ENCODE results near the gene DDA1.
A peak's percentile ranks its signal among the peaks of the same experiment; 100 is the strongest.

Gene DDA1

DNA sequence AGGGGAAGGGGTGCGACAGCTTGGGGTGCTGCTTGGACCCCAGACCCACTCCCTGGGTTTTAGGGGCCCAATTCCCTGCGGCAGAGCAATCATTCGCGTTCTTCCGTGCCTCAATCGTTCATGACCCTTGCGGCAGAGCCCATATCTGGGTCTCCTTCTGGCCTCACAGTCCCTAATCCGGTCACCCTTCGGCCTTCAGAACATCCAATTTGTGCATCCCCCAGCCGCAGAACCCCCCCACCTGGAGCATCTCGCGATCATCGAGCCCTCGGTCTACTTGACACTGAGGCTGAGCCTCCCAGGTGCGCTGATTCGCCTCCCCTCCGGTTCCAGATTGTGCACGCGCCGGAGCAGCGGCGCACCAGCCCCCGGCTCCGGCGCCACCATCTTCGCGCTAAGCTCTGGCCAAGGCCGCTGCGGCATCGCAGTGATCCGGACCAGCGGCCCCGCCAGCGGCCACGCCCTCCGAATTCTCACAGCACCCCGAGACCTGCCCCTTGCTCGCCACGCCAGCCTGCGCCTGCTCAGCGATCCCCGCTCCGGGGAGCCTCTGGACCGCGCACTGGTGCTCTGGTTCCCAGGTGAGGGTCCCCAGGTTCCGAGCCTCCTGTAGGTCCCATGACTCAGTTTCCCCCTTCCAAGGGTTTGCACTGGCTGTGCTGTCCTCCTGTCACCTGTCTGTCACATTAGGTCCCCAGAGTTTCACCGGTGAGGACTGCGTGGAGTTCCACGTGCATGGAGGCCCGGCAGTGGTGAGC, 28.5 kb downstream of the DDA1 start (continued):
- TF ChIP-seq ZBTB7A (tag by site-specific recombination; IDR thresholded peaks at IDR 0.05; ENCODE audit: low read depth): peak; percentile 61; the same call in 1 of the 2 replicates
- peak; percentile 27; the same call in 1 of the 2 replicates for TF ChIP-seq ZFP69B (tag by site-specific recombination; IDR thresholded peaks at IDR 0.05)
- peak; percentile 47; the same call in 1 of the 2 replicates for TF ChIP-seq REPIN1 (tag by site-specific recombination; IDR thresholded peaks at IDR 0.05; ENCODE audit: low read depth)
- TF ChIP-seq ZNF223 (tag by site-specific recombination; IDR thresholded peaks at IDR 0.05): no peak
- no peak for TF ChIP-seq ZFP41 (tag by site-specific recombination; IDR thresholded peaks at IDR 0.05; ENCODE audit: borderline replicate concordance)
- TF ChIP-seq, protein P1, sequence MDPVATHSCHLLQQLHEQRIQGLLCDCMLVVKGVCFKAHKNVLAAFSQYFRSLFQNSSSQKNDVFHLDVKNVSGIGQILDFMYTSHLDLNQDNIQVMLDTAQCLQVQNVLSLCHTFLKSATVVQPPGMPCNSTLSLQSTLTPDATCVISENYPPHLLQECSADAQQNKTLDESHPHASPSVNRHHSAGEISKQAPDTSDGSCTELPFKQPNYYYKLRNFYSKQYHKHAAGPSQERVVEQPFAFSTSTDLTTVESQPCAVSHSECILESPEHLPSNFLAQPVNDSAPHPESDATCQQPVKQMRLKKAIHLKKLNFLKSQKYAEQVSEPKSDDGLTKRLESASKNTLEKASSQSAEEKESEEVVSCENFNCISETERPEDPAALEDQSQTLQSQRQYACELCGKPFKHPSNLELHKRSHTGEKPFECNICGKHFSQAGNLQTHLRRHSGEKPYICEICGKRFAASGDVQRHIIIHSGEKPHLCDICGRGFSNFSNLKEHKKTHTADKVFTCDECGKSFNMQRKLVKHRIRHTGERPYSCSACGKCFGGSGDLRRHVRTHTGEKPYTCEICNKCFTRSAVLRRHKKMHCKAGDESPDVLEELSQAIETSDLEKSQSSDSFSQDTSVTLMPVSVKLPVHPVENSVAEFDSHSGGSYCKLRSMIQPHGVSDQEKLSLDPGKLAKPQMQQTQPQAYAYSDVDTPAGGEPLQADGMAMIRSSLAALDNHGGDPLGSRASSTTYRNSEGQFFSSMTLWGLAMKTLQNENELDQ (tag by site-specific recombination; IDR thresholded peaks at IDR 0.05; ENCODE audit: low read depth): no peak
- TF ChIP-seq, protein P2, sequence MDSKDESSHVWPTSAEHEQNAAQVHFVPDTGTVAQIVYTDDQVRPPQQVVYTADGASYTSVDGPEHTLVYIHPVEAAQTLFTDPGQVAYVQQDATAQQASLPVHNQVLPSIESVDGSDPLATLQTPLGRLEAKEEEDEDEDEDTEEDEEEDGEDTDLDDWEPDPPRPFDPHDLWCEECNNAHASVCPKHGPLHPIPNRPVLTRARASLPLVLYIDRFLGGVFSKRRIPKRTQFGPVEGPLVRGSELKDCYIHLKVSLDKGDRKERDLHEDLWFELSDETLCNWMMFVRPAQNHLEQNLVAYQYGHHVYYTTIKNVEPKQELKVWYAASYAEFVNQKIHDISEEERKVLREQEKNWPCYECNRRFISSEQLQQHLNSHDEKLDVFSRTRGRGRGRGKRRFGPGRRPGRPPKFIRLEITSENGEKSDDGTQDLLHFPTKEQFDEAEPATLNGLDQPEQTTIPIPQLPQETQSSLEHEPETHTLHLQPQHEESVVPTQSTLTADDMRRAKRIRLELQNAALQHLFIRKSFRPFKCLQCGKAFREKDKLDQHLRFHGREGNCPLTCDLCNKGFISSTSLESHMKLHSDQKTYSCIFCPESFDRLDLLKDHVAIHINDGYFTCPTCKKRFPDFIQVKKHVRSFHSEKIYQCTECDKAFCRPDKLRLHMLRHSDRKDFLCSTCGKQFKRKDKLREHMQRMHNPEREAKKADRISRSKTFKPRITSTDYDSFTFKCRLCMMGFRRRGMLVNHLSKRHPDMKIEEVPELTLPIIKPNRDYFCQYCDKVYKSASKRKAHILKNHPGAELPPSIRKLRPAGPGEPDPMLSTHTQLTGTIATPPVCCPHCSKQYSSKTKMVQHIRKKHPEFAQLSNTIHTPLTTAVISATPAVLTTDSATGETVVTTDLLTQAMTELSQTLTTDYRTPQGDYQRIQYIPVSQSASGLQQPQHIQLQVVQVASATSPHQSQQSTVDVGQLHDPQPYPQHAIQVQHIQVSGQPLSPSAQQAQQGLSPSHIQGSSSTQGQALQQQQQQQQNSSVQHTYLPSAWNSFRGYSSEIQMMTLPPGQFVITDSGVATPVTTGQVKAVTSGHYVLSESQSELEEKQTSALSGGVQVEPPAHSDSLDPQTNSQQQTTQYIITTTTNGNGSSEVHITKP (tag by site-specific recombination; IDR thresholded peaks at IDR 0.05): peak; percentile 72
- TF ChIP-seq ZNF394 (tag by site-specific recombination; IDR thresholded peaks at IDR 0.05; ENCODE audit: borderline replicate concordance): peak; percentile 46; the same call in 1 of the 2 replicates
- TF ChIP-seq ZNF670 (tag by site-specific recombination; IDR thresholded peaks at IDR 0.05; ENCODE audit: low read depth): no peak
- peak; percentile 96 for TF ChIP-seq KLF1 (tag by site-specific recombination; IDR thresholded peaks at IDR 0.05)
- TF ChIP-seq, protein P3, sequence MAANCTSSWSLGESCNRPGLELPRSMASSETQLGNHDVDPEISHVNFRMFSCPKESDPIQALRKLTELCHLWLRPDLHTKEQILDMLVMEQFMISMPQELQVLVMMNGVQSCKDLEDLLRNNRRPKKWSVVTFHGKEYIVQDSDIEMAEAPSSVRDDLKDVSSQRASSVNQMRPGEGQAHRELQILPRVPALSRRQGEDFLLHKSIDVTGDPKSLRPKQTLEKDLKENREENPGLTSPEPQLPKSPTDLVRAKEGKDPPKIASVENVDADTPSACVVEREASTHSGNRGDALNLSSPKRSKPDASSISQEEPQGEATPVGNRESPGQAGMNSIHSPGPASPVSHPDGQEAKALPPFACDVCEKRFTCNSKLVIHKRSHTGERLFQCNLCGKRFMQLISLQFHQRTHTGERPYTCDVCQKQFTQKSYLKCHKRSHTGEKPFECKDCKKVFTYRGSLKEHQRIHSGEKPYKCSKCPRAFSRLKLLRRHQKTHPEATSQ (tag by site-specific recombination; IDR thresholded peaks at IDR 0.05): 0 out of 2 replicates have a peak, but pooled peaks have one; percentile 12
- TF ChIP-seq ZBTB8A (tag by site-specific recombination; IDR thresholded peaks at IDR 0.05): peak; percentile 29; the same call in 1 of the 2 replicates
- TF ChIP-seq, protein P4, sequence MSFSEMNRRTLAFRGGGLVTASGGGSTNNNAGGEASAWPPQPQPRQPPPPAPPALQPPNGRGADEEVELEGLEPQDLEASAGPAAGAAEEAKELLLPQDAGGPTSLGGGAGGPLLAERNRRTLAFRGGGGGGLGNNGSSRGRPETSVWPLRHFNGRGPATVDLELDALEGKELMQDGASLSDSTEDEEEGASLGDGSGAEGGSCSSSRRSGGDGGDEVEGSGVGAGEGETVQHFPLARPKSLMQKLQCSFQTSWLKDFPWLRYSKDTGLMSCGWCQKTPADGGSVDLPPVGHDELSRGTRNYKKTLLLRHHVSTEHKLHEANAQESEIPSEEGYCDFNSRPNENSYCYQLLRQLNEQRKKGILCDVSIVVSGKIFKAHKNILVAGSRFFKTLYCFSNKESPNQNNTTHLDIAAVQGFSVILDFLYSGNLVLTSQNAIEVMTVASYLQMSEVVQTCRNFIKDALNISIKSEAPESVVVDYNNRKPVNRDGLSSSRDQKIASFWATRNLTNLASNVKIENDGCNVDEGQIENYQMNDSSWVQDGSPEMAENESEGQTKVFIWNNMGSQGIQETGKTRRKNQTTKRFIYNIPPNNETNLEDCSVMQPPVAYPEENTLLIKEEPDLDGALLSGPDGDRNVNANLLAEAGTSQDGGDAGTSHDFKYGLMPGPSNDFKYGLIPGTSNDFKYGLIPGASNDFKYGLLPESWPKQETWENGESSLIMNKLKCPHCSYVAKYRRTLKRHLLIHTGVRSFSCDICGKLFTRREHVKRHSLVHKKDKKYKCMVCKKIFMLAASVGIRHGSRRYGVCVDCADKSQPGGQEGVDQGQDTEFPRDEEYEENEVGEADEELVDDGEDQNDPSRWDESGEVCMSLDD (tag by site-specific recombination; IDR thresholded peaks at IDR 0.05): peak; percentile 69
- TF ChIP-seq ZNF792 (tag by site-specific recombination; IDR thresholded peaks at IDR 0.05): no peak
- peak; percentile 24; the same call in 1 of the 2 replicates for TF ChIP-seq ZNF24 (tag by site-specific recombination; IDR thresholded peaks at IDR 0.05)
- TF ChIP-seq, protein P5, sequence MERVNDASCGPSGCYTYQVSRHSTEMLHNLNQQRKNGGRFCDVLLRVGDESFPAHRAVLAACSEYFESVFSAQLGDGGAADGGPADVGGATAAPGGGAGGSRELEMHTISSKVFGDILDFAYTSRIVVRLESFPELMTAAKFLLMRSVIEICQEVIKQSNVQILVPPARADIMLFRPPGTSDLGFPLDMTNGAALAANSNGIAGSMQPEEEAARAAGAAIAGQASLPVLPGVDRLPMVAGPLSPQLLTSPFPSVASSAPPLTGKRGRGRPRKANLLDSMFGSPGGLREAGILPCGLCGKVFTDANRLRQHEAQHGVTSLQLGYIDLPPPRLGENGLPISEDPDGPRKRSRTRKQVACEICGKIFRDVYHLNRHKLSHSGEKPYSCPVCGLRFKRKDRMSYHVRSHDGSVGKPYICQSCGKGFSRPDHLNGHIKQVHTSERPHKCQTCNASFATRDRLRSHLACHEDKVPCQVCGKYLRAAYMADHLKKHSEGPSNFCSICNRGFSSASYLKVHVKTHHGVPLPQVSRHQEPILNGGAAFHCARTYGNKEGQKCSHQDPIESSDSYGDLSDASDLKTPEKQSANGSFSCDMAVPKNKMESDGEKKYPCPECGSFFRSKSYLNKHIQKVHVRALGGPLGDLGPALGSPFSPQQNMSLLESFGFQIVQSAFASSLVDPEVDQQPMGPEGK (tag by site-specific recombination; IDR thresholded peaks at IDR 0.05): peak; percentile 93
- TF ChIP-seq ZNF677 (tag by site-specific recombination; IDR thresholded peaks at IDR 0.05): no peak
- peak; percentile 76 for TF ChIP-seq ZFP37 (tag by site-specific recombination; IDR thresholded peaks at IDR 0.05)
- TF ChIP-seq, protein P6, sequence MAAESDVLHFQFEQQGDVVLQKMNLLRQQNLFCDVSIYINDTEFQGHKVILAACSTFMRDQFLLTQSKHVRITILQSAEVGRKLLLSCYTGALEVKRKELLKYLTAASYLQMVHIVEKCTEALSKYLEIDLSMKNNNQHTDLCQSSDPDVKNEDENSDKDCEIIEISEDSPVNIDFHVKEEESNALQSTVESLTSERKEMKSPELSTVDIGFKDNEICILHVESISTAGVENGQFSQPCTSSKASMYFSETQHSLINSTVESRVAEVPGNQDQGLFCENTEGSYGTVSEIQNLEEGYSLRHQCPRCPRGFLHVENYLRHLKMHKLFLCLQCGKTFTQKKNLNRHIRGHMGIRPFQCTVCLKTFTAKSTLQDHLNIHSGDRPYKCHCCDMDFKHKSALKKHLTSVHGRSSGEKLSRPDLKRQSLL (tag by site-specific recombination; IDR thresholded peaks at IDR 0.05): peak; percentile 95
- no peak; the same call in 1 of the 2 replicates for TF ChIP-seq KLF10 (tag by site-specific recombination; IDR thresholded peaks at IDR 0.05)
- 0 out of 2 replicates have a peak, but pooled peaks have one; percentile 35 for TF ChIP-seq ZNF785 (tag by site-specific recombination; IDR thresholded peaks at IDR 0.05)
- TF ChIP-seq ZBTB48 (tag by site-specific recombination; IDR thresholded peaks at IDR 0.05): peak; percentile 97
- TF ChIP-seq ZNF433 (tag by site-specific recombination; IDR thresholded peaks at IDR 0.05; ENCODE audit: low read depth): no peak; the same call in 1 of the 2 replicates
- TF ChIP-seq ZNF837 (tag by site-specific recombination; IDR thresholded peaks at IDR 0.05): peak; percentile 82; the same call in 1 of the 2 replicates

Data from HEK293 (cell line).